ENCODE results near the gene R3HDM4. TPM values are rescaled to one million over a fixed set of nuclear protein-coding genes. Genes with fewer than 3 reads are reported as not detected.
"Not testable (repeated sequence)": the region's sequence is repeated elsewhere in the genome, so short reads cannot be mapped to it uniquely, and the experiment has no call there.

The R3HDM4 gene
- total RNA-seq, 1 donor from 2014 or later = 35.8 TPM

GRCh38 chr19:892894-893689 is 19.9 kb downstream of the R3HDM4 start, which contains the start of the genes MED16 and RNU6-9:
TSS of gene MED16 (minus strand) at chr19:893187. CDS start at chr19:891131, 2,056 bp downstream.
TSS of gene RNU6-9 (plus strand) at chr19:893484.
- H3K27me3 ChIP-seq (ENCODE audit: control insufficient read depth, insufficient read depth, low read length) = no peaks in the 10 kb centered on the region
- no peak for TF ChIP-seq CTCF (IDR thresholded peaks at IDR 0.05; ENCODE audit: insufficient read depth, low read length, severe bottlenecking)
- H3K4me3 ChIP-seq (ENCODE audit: low read depth, low read length) = peak within 1 kb of the TSS; percentile 80
- peaks cover 16% of the 10 kb centered on the region for H3K36me3 ChIP-seq (ENCODE audit: control insufficient read depth, insufficient read depth, low read length)
- DNase-seq (ENCODE audit: low read depth) = peak; percentile 82
- FAIRE-seq = no peak

GRCh38 chr19:892243-892893 is 20.7 kb downstream of the R3HDM4 start:
- H3K4me3 ChIP-seq (ENCODE audit: low read depth, low read length) = peak overlapping the region; percentile 80
- no peak for TF ChIP-seq CTCF (IDR thresholded peaks at IDR 0.05; ENCODE audit: insufficient read depth, low read length, severe bottlenecking)
- DNase-seq (ENCODE audit: low read depth) (no peak), FAIRE-seq (no peak)
- H3K36me3 ChIP-seq (ENCODE audit: control insufficient read depth, insufficient read depth, low read length) = peaks cover 13% of the 10 kb centered on the region
- no peaks in the 10 kb centered on the region for H3K27me3 ChIP-seq (ENCODE audit: control insufficient read depth, insufficient read depth, low read length)

DNA sequence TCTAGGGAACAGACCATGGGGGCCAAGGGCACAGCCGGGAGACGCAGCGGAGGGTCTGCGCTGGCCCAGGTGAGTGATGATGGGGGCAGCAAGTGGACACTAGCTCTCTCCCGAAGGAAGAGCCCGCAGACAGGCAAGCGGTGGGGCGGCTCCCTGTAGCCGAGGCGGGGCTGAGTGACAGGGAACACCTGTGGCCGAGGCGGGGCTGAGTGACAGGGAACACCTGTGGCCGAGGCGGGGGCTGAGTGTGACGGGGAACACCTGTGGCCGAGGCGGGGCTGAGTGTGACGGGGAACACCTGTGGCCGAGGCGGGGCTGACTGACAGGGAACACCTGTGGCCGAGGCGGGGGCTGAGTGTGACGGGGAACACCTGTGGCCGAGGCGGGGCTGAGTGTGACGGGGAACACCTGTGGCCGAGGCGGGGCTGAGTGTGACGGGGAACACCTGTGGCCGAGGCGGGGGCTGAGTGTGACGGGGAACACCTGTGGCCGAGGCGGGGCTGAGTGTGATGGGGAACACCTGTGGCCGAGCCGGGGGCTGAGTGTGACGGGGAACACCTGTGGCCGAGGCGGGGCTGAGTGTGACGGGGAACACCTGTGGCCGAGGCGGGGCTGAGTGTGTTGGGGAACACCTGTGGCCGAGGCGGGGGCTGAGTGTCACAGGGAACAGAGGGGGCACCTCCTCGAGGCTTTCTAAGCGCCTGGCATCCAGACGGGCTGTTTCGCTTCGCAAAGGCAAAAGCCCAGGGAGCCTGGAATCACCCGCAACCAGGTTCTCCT is 21.4 kb downstream of the R3HDM4 start:
- Histone ChIP-seq H3K36me3 (ENCODE audit: control insufficient read depth, insufficient read depth, low read length) (peaks cover 11% of the 10 kb centered on the region), H3K4me3 (ENCODE audit: low read depth, low read length) (peak overlapping the region; percentile 80)
- H3K27me3 ChIP-seq (ENCODE audit: control insufficient read depth, insufficient read depth, low read length); DNase-seq (ENCODE audit: low read depth); FAIRE-seq: not testable (repeated sequence)

- no peaks in the 10 kb centered on the region for H3K27me3 ChIP-seq (ENCODE audit: control insufficient read depth, insufficient read depth, low read length)
- no peak overlapping the region for H3K4me3 ChIP-seq (ENCODE audit: low read depth, low read length)
- TF ChIP-seq CTCF (IDR thresholded peaks at IDR 0.05; ENCODE audit: insufficient read depth, low read length, severe bottlenecking) = no peak
- H3K36me3 ChIP-seq (ENCODE audit: control insufficient read depth, insufficient read depth, low read length) = peaks cover 15% of the 10 kb centered on the region
- FAIRE-seq = no peak
- DNase-seq (ENCODE audit: low read depth) = no peak
These were observed 22.2 kb downstream of the R3HDM4 start for GRCh38 chr19:890831-891230.

DNA sequence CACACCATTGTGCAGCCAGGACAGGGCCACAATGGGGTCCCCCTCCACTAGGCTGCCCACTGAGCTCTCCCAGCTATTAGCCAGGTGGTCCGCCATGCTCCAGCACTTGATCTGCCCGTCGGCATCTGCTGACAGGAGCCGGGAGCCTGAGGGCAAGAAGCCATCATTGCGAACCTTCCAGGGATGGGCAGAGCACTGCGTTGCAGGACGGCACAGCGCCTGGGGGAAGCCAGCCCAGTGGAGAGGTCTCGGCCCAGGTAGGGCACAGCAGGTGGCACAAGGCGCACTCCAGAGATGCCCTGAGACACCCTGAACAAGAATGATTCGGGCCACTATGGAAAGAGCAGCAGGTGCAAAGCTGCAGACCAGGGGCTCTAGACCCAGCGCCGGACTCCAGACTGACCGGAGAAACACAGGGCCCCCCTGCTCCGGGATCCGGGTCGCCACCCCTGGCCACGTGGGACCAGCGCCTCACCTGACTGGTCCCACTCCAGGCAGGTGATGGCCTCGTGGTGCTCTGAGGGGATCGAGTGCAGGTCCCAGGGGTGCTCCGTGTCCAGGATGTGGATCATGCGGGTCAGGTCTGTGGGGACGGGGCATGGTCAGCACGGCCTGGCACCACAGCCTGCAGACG is 23.2 kb downstream of the R3HDM4 start:
- DNase-seq (ENCODE audit: low read depth) (no peak), FAIRE-seq (no peak)
- Histone ChIP-seq H3K4me3 (ENCODE audit: low read depth, low read length) (no peak overlapping the region), H3K27me3 (ENCODE audit: control insufficient read depth, insufficient read depth, low read length) (no peaks in the 10 kb centered on the region), H3K36me3 (ENCODE audit: control insufficient read depth, insufficient read depth, low read length) (peaks cover 20% of the 10 kb centered on the region)
- no peak for TF ChIP-seq CTCF (IDR thresholded peaks at IDR 0.05; ENCODE audit: insufficient read depth, low read length, severe bottlenecking)
